CD14-positive monocyte (primary cell): Measurements from ENCODE around the gene SAMD14. TPM values are rescaled to one million over a fixed set of nuclear protein-coding genes. Genes with fewer than 3 reads are reported as not detected.

Experiments
- DNase-seq, 3 donors: peaks; one replicate each; pipeline ENCODE4 v3.0.0-alpha.2; 2011 to 2022
- H2AFZ ChIP-seq: 2 replicates; pipeline ENCODE4 v1.6.0; 2012; ENCODE audit warnings: mild to moderate bottlenecking, low read depth, low read length, inconsistent platforms; ENCODE audit not compliant: insufficient read depth, poor library complexity, severe bottlenecking
- H3K27ac ChIP-seq, 2 donors: 1 replicate in 1 of 2; 2 replicates in 1 of 2; pipeline ENCODE4 v1.5.1; 2012 to 2013; ENCODE audit warnings: low read length in 2 of 2, control low read depth in 1 of 2, inconsistent platforms in 1 of 2, low read depth in 1 of 2, mild to moderate bottlenecking in 1 of 2
- H3K27me3 ChIP-seq, 2 donors: one replicate each; pipeline versions ENCODE4 v1.6.0 to v1.6.1; 2011 to 2013; ENCODE audit warnings: low read length in 2 of 2; ENCODE audit not compliant: control insufficient read depth in 2 of 2, insufficient read depth in 2 of 2
- H3K36me3 ChIP-seq, 2 donors: replicated peaks in 1 of 2; 1 replicate in 1 of 2; 2 replicates in 1 of 2; pipeline versions ENCODE4 v1.5.1 to v1.6.1; 2012 to 2013; ENCODE audit warnings: low read length in 2 of 2, control low read depth in 1 of 2, inconsistent platforms in 1 of 2, mild to moderate bottlenecking in 1 of 2; ENCODE audit not compliant: insufficient read depth in 2 of 2, control insufficient read depth in 1 of 2
- H3K4me1 ChIP-seq, 2 donors: 1 replicate in 1 of 2; 2 replicates in 1 of 2; pipeline versions ENCODE4 v1.5.1 to v1.6.1; 2012 to 2013; ENCODE audit warnings: low read length in 2 of 2, control low read depth in 1 of 2, inconsistent platforms in 1 of 2, mild to moderate bottlenecking in 1 of 2, moderate library complexity in 1 of 2; ENCODE audit not compliant: insufficient read depth in 2 of 2, control insufficient read depth in 1 of 2
- H3K4me2 ChIP-seq: replicated peaks from 2 replicates; pipeline ENCODE3; 2012; ENCODE audit warnings: low read length, moderate library complexity, mild to moderate bottlenecking; ENCODE audit not compliant: poor library complexity, severe bottlenecking; ENCODE audit errors: extremely low read depth
- H3K4me3 ChIP-seq, 3 experiments: fragments of 200-600 bp in 1 of 3; sonication (generic) in 1 of 3; replicated peaks in 1 of 3; 1 replicate in 2 of 3; 2 replicates in 1 of 3; pipeline ENCODE4 v1.5.1; 2011 to 2013; ENCODE audit warnings: low read length in 3 of 3, mild to moderate bottlenecking in 3 of 3, control low read depth in 2 of 3, low read depth in 2 of 3, inconsistent platforms in 1 of 3, moderate library complexity in 1 of 3
- H3K79me2 ChIP-seq: 2 replicates; pipeline ENCODE4 v1.6.0; 2012; ENCODE audit warnings: mild to moderate bottlenecking, control low read depth, inconsistent platforms, low read length, moderate library complexity; ENCODE audit not compliant: insufficient read depth
- H3K9ac ChIP-seq: 2 replicates; pipeline ENCODE4 v1.6.0; 2017; ENCODE audit warnings: low read length, mild to moderate bottlenecking; ENCODE audit not compliant: insufficient read depth, poor library complexity, severe bottlenecking
- H3K9me3 ChIP-seq, 2 donors: replicated peaks in 1 of 2; 1 replicate in 1 of 2; 2 replicates in 1 of 2; pipeline versions ENCODE4 v1.5.1 to v1.6.1; 2012 to 2013; ENCODE audit warnings: low read length in 2 of 2, control low read depth in 1 of 2; ENCODE audit not compliant: control insufficient read depth in 1 of 2, insufficient read depth in 1 of 2
- H4K20me1 ChIP-seq: 2 replicates; pipeline ENCODE4 v1.6.0; 2012; ENCODE audit warnings: mild to moderate bottlenecking, low read length, control low read depth, moderate library complexity; ENCODE audit not compliant: insufficient read depth
- H3K27ac Mint-ChIP-seq, 7 donors: one replicate each; pipeline ENCODE4 v1.8.0; 2020; ENCODE audit warnings: mild to moderate bottlenecking in 7 of 7, mixed read lengths in 7 of 7, moderate library complexity in 6 of 7, inconsistent platforms in 2 of 7
- H3K27me3 Mint-ChIP-seq, 3 donors: one replicate each; pipeline ENCODE4 v1.8.0; 2021 to 2022; ENCODE audit warnings: low read depth in 3 of 3, mild to moderate bottlenecking in 3 of 3, mixed read lengths in 3 of 3, moderate library complexity in 3 of 3, inconsistent platforms in 1 of 3
- H3K36me3 Mint-ChIP-seq, 2 donors: one replicate each; pipeline ENCODE4 v1.8.0; 2020; ENCODE audit warnings: mixed read lengths in 2 of 2, inconsistent platforms in 1 of 2, mild to moderate bottlenecking in 1 of 2
- H3K4me1 Mint-ChIP-seq: one replicate; pipeline ENCODE4 v1.8.0; 2020; ENCODE audit warnings: mild to moderate bottlenecking, mixed read lengths
- H3K4me3 Mint-ChIP-seq, 2 donors: one replicate each; pipeline ENCODE4 v1.8.0; 2020; ENCODE audit warnings: mild to moderate bottlenecking in 2 of 2, mixed read lengths in 2 of 2, moderate library complexity in 1 of 2
- H3K9me3 Mint-ChIP-seq, 7 donors: one replicate each; pipeline ENCODE4 v1.8.0; 2020 to 2022; ENCODE audit warnings: mixed read lengths in 7 of 7, mild to moderate bottlenecking in 6 of 7, moderate library complexity in 6 of 7, inconsistent platforms in 2 of 7
- CTCF ChIP-seq: fragments of 200-600 bp; IDR thresholded peaks from one replicate; pipeline ENCODE4 v1.8.0; 2022; ENCODE audit warnings: antibody characterized with exemption, mild to moderate bottlenecking
- WGBS: methylation state at CpG from one replicate; pipeline ENCODE4 v1.1.5; 2013; ENCODE audit warnings: missing lambda C conversion rate; ENCODE audit not compliant: insufficient coverage; 5-methylcytosine and 5-hydroxymethylcytosine counted together
- intact Hi-C, 2 donors: fragments of 100-400 bp; cut with micrococcal nuclease; formaldehyde crosslinking; loops; one replicate each; pipeline versions ENCODE4 v1.15.0 to v1.15.1; 2023
- polyA plus RNA-seq, 3 donors: library from polyadenylated mRNA; depleted of rRNA in 1 of 3; unstranded in 2 of 3; stranded (reverse) in 1 of 3; fragments of 300-500 nt in 2 of 3; fragments of >200 nt in 1 of 3; fragmentation: Illumina TruSeq in 2 of 3; gene quantifications; 1 replicate in 2 of 3; 2 replicates in 1 of 3; pipeline ENCODE4 v1.2.3, GENCODE V29; 2012 to 2021

Gene SAMD14
- polyA plus RNA-seq, 3 donors: 0.09 TPM; not detected in 2

DNA sequence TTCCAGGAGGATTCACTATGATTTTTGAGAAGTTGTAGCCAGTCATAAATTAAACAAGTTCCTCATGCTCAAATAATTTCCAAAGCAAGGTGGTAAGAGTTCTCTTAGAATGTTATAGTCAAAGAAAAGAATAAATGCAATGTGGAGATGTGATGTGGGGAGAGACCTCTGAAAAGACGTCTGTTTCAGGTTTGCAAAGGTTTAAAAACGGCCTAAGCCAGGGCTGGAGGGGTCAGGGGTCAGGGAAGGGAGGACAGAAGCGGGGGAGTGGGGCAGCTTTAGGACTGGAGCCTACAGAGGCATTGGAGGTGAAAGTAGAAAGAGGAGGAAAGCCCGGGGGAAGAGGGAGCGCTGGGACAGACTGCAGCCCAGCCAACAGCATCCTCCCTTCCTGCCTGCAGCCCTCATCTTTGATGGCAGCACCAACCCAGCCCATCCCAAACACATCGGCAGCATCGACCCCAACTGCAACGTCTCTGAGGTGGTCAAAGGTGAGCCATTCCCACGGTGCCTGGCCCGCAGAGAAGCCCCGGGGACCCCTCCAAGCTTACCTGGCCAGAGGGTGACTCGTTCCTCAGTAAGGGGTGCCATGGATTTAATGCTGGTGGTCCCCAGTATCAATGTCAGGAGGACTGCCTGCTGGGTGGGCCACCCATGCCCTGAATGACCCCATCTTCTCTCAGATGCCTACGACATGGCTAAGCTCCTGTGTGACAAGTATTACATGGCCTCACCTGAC lies 23.4 kb downstream of the SAMD14 start:
- no peak overlapping the region for H3K9ac ChIP-seq
- TF ChIP-seq CTCF: no peak
- Mint-ChIP-seq H3K4me3 (no peak overlapping the region), H3K27ac (no peak overlapping the region), H3K36me3 (peaks cover 34 to 69% of the 10 kb centered on the region in 2 donors), H3K4me1 (no peaks in the 10 kb centered on the region), H3K9me3 (no peaks in the 10 kb centered on the region), H3K27me3 (peaks cover 0 to under 1% (median 0%) of the 10 kb centered on the region in 3 donors)
- H3K4me1 ChIP-seq: no peaks in the 10 kb centered on the region
- no peaks in the 10 kb centered on the region for H3K27me3 ChIP-seq
- DNase-seq: no peak
- no peak overlapping the region for H2AFZ ChIP-seq
- 86% methylated on average over 8 of the region's 13 CpGs for WGBS
- intact Hi-C loops: no loop called here
- no peaks in the 10 kb centered on the region for H3K9me3 ChIP-seq
- no peak overlapping the region for H3K27ac ChIP-seq
- no peak overlapping the region for H3K4me3 ChIP-seq
- no peak overlapping the region for H3K4me2 ChIP-seq
- H3K36me3 ChIP-seq: peaks cover 32 to 41% of the 10 kb centered on the region in 2 donors
- H3K79me2 ChIP-seq: no peaks in the 10 kb centered on the region
- no peaks in the 10 kb centered on the region for H4K20me1 ChIP-seq

GRCh38 chr17:50105811-50106210 lies 24.1 kb downstream of the SAMD14 start:
- Histone ChIP-seq H3K27ac (no peak overlapping the region), H3K27me3 (no peaks in the 10 kb centered on the region), H3K9me3 (no peaks in the 10 kb centered on the region), H2AFZ (no peak overlapping the region), H3K79me2 (no peaks in the 10 kb centered on the region), H4K20me1 (no peaks in the 10 kb centered on the region), H3K4me1 (no peaks in the 10 kb centered on the region), H3K36me3 (peaks cover 32 to 44% of the 10 kb centered on the region in 2 donors), H3K4me3 (no peak overlapping the region), H3K9ac (no peak overlapping the region), H3K4me2 (no peak overlapping the region)
- no peaks in the 10 kb centered on the region for H3K4me1 Mint-ChIP-seq
- H3K9me3 Mint-ChIP-seq: no peaks in the 10 kb centered on the region
- no peak for TF ChIP-seq CTCF
- H3K27me3 Mint-ChIP-seq: peaks cover 0 to 1% (median 0%) of the 10 kb centered on the region in 3 donors
- DNase-seq: no peak
- H3K27ac Mint-ChIP-seq: no peak overlapping the region
- peaks cover 36 to 70% of the 10 kb centered on the region in 2 donors for H3K36me3 Mint-ChIP-seq
- no peak overlapping the region for H3K4me3 Mint-ChIP-seq
- intact Hi-C loops: no loop called here
- 100% methylated on average over 14 of the region's 21 CpGs for WGBS
